ENCODE data around the gene ZNF839.

GRCh38 chr14:102317564-102318248 lies 1.8 kb upstream of the ZNF839 start:
- TF ChIP-seq CTCF (IDR thresholded peaks at IDR 0.05), result peak; percentile 36
- no peak for TF ChIP-seq REST (IDR thresholded peaks at IDR 0.05; ENCODE audit: insufficient read depth in 1 of 2, low read depth in 2 of 2, low read length in 1 of 2)
- no peak for TF ChIP-seq POLR2AphosphoS5 (IDR thresholded peaks at IDR 0.05; ENCODE audit: low read depth, low read length)

All from Panc1 (cell line).